ENCODE data around the gene TRIM66.

TRIM66 gene

DNA sequence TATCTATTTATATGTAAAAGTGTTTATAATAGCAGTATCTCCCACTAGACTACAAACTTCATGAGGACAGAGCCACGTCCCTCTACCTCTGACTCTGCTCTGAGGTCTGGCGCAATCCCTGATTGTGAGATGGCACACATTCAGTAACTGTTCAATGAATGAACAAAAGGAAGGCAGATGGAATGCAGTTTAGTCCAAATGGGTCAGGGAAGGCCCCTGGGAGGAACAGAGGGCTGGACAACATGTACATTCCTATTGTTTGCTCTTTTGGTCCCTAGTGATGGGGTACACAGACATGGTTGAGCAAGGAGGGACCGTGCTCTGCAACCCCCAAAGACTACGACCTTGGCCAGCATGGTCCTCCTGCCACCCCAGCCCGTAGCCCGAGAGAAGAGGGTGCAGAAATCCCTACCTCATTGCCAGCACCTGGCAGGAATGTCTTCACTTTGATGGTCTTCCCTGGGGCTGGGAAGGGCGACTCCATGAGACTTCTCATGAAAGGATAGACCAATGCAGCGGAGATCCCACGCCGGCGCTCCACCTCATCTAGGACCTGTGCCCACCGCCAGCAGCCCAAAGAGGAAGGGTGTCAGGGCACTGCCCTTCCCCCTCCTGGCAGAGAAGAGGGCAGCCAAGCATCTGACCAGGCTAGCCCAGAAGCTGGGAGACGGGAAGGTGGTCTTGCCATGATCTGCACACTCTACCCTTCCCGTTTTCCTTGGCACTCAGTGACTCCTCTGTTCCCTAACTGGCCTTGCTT lies 24.4 kb upstream of the TRIM66 start:
- TF ChIP-seq, protein P1, sequence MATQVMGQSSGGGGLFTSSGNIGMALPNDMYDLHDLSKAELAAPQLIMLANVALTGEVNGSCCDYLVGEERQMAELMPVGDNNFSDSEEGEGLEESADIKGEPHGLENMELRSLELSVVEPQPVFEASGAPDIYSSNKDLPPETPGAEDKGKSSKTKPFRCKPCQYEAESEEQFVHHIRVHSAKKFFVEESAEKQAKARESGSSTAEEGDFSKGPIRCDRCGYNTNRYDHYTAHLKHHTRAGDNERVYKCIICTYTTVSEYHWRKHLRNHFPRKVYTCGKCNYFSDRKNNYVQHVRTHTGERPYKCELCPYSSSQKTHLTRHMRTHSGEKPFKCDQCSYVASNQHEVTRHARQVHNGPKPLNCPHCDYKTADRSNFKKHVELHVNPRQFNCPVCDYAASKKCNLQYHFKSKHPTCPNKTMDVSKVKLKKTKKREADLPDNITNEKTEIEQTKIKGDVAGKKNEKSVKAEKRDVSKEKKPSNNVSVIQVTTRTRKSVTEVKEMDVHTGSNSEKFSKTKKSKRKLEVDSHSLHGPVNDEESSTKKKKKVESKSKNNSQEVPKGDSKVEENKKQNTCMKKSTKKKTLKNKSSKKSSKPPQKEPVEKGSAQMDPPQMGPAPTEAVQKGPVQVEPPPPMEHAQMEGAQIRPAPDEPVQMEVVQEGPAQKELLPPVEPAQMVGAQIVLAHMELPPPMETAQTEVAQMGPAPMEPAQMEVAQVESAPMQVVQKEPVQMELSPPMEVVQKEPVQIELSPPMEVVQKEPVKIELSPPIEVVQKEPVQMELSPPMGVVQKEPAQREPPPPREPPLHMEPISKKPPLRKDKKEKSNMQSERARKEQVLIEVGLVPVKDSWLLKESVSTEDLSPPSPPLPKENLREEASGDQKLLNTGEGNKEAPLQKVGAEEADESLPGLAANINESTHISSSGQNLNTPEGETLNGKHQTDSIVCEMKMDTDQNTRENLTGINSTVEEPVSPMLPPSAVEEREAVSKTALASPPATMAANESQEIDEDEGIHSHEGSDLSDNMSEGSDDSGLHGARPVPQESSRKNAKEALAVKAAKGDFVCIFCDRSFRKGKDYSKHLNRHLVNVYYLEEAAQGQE (IDR thresholded peaks at IDR 0.05; ENCODE audit: low read depth), result no peak
- TF ChIP-seq, protein P2, sequence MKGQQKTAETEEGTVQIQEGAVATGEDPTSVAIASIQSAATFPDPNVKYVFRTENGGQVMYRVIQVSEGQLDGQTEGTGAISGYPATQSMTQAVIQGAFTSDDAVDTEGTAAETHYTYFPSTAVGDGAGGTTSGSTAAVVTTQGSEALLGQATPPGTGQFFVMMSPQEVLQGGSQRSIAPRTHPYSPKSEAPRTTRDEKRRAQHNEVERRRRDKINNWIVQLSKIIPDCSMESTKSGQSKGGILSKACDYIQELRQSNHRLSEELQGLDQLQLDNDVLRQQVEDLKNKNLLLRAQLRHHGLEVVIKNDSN (IDR thresholded peaks at IDR 0.05), result no peak

DNA sequence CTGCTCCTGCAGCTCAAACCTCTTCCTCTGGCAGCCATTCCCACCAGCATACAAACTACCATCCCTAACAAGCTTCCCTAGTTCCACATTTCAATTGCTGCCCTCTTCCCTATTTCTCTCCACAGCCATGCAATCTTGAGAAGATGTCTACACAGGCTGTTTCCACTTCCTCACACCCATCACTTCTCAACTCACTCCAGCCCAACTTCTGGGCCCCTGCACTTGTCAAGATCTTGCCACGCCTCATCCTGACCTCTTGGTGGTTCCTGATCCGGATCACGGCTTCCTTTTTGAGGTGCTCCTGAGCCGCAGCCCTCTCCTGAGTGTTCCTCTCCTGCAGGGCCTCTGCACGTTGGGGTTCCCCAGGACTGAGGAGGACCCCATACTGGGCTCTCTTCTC lies 22.7 kb upstream of the TRIM66 start:
- TF ChIP-seq RAD21 (IDR thresholded peaks at IDR 0.05; ENCODE audit: low read depth) (no peak), CREB1 (IDR thresholded peaks at IDR 0.05; ENCODE audit: low read depth) (no peak), TCF12 (IDR thresholded peaks at IDR 0.05; ENCODE audit: low read depth) (no peak), EGR1 (IDR thresholded peaks at IDR 0.05) (no peak), YY1 (IDR thresholded peaks at IDR 0.05; ENCODE audit: low read depth) (no peak), FOXM1 (IDR thresholded peaks at IDR 0.05; ENCODE audit: borderline replicate concordance, low read depth) (no peak), CEBPB (IDR thresholded peaks at IDR 0.05) (no peak), TAF1 (IDR thresholded peaks at IDR 0.05; ENCODE audit: low read depth) (no peak), ZBTB7A (IDR thresholded peaks at IDR 0.05; ENCODE audit: low read depth) (no peak), EP300 (IDR thresholded peaks at IDR 0.05; ENCODE audit: borderline replicate concordance) (no peak), NFIC (IDR thresholded peaks at IDR 0.05) (no peak), TEAD4 (IDR thresholded peaks at IDR 0.05) (no peak)
- TF ChIP-seq, protein P2 (IDR thresholded peaks at IDR 0.05), result no peak
- TF ChIP-seq, protein P1 (IDR thresholded peaks at IDR 0.05; ENCODE audit: low read depth), result no peak
- TF ChIP-seq, protein P3, sequence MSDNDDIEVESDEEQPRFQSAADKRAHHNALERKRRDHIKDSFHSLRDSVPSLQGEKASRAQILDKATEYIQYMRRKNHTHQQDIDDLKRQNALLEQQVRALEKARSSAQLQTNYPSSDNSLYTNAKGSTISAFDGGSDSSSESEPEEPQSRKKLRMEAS (IDR thresholded peaks at IDR 0.05), result no peak

DNA sequence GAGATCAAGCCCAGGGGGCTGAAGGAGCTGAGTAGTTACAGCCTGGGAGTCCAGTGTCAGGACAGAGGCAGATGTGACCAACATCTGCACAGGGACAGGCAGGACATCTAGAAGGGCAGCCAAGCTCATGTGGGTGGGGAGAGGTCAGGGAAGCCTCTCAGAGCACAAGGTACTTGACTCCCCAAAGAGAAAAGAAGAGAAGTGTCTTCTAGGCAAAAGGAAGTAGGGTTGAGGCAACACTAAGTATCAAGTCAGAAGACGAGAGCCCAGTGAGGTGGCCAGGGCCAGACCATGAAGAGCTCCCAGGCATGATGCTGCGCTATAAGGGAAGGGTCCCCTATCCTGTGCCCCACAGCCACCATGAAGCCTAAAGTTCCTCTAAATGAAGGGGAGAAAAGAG lies 21.7 kb upstream of the TRIM66 start:
- TF ChIP-seq YY1 (IDR thresholded peaks at IDR 0.05; ENCODE audit: low read depth) (no peak), FOXM1 (IDR thresholded peaks at IDR 0.05; ENCODE audit: borderline replicate concordance, low read depth) (no peak), RAD21 (IDR thresholded peaks at IDR 0.05; ENCODE audit: low read depth) (no peak), TCF12 (IDR thresholded peaks at IDR 0.05; ENCODE audit: low read depth) (no peak)
- TF ChIP-seq, protein P2 (IDR thresholded peaks at IDR 0.05), result no peak

DNA sequence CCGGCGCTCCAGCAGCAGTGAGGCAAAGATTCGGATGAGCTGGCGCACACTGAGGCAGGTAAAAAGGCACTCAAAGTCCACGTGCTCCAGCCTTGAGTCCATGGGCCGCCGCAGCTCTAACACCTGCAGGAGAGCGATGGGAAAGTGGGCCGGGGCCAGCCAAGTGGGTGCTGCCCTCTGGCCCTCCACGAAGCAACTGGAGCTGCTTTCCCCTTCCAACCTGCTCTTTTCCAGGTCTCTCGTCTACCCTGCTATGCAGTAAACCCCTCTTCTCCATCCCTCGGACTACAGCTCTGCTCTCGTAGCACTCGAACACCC lies 20.1 kb upstream of the TRIM66 start:
- TF ChIP-seq NFIC (IDR thresholded peaks at IDR 0.05) (no peak), YY1 (IDR thresholded peaks at IDR 0.05; ENCODE audit: low read depth) (no peak), CEBPB (IDR thresholded peaks at IDR 0.05) (no peak), CREB1 (IDR thresholded peaks at IDR 0.05; ENCODE audit: low read depth) (no peak), EGR1 (IDR thresholded peaks at IDR 0.05) (no peak), ZBTB7A (IDR thresholded peaks at IDR 0.05; ENCODE audit: low read depth) (no peak), TEAD4 (IDR thresholded peaks at IDR 0.05) (no peak), TCF12 (IDR thresholded peaks at IDR 0.05; ENCODE audit: low read depth) (no peak)
- TF ChIP-seq, protein P1 (IDR thresholded peaks at IDR 0.05; ENCODE audit: low read depth), result no peak
